HG03066 (cell line): ENCODE measurements around the gene DNAJB12.
"Not testable (repeated sequence)": the region's sequence is repeated elsewhere in the genome, so short reads cannot be mapped to it uniquely, and the experiment has no call there.

ENCODE experiments used
- ATAC-seq: cut with Tn5 transposase; IDR thresholded peaks from one replicate; pipeline ENCODE4 v1.9.1; 2021; ENCODE audit warnings: low read depth; ENCODE audit not compliant: unreplicated experiment

Gene DNAJB12

DNA sequence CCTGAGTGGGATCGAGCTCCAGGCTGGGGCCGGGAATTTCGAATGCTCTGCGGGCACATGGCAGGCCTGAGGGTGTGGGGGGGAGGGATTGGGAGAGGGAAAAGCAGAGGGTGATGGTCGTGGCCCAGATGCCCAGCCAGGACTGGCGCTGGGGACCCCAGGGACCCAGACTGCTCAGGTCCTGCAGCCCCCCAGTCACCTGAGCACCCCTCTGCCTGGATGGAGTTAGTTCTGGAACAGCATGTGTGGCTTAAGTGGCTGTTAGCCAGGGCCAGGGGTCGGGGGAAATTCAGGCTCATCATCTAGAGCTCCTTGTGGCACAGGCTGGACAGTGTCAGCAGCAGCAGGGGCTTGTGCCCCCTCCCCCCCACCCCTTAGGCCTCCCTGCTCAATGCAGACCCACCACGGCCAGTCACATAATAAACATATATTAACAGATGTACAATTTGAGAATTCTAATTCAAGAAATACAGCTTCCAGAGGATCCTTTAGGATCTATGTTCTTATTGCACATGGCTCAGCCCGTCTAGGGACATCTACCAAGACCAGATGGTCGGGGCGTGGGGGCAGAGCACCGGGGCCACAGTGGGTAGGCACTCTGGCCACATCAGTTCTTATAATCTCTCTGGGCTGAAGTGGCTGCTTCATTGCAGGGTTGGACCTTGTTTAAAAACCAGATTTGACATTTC is 22.2 kb downstream of the DNAJB12 start:
- ATAC-seq: no peak

DNA sequence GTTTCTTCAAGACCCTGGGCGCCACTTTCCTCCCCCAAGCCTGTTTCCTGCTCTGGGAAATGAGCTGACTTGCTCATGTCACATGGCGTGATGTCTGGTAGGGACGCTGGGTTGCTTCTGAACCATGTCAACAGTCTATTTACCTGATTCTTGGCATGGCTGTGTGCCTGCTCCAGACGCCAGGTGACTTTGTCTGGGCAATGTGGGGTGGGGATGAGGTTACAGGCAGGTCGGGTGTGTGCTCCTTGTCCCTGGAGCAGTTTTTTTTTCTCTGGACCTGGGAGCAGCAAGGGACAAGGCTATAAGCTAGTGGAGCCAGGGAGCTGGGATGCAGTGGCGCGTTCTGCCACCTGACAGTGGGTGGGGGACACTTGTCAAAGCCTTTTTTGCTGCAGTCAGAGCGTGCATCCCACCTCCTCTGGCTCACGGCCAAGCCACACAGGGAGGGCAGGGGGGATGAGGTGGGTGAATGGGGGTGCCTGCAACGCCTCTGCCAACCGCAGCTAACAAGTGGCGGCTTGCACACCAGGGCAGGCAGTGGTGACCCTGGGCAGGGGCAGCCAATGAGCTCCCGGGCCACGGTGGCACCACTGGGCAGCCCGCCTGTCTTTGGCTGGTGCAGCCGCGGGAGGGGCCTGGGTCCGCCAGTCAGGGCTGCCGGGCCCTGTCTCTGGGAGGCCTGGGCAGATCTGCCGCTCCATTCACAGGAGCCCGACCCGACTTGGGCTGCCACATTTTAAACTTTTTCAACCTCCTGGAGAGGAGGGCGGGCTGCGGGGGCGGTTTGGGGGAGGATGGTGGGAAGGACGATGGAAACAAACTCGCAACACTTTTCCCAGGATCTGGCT is 22.9 kb downstream of the DNAJB12 start:
- ATAC-seq: peak; percentile 34

DNA sequence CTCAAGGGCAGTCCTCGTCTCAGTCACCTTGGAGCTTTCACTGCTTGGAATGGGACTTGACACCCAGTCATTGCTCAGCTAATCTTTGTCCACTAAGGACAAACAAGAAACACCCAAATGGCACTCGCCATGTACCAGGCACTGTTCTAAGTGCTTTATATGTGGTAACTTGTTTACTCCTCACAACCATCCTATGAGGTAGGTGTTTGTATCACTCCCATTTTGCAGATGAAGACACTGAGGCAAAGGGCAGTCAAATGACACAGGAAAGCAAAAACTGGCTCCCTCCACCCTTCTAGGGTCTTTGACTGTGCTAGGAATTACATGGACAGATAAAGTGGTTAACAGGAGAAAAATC is 24.7 kb downstream of the DNAJB12 start:
- ATAC-seq: no peak

DNA sequence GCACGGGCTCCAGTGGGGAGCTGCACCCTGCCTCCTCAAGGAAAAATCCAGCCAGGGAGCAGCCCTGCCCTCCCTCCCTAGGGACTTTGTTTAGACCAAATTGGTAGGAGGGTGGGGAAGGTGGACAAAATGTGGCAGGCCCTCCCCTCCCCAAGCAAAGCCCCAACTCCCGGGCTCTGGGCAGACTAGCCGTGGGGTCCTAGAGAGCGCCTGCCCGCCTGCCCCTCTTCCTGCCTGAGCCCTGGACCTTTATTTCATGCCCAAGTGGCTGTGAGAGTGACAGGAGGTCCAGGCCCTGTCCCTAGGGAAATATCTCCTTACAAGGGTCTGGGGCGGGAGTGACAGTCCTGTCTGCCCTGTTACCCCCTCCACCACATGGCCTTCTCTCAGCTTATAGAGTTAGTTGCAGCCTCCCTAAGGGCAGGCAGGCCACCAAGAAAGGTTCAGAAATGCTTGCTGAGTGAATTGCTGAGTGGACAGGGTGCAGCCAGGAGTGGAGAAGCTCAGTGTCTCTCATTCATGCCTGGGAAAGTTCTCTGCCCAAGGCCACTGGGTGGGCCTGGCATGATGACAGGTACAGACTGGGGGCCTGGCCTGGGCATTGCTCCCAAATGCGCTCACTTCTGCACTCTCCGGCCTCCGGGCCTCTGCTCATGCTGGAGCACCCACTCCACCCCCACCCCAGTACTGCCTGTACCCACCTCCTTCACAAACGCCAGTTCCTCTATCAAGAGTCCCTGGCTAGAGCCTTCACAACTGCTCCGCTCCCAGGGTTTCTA is 25.2 kb downstream of the DNAJB12 start:
- no peak for ATAC-seq

DNA sequence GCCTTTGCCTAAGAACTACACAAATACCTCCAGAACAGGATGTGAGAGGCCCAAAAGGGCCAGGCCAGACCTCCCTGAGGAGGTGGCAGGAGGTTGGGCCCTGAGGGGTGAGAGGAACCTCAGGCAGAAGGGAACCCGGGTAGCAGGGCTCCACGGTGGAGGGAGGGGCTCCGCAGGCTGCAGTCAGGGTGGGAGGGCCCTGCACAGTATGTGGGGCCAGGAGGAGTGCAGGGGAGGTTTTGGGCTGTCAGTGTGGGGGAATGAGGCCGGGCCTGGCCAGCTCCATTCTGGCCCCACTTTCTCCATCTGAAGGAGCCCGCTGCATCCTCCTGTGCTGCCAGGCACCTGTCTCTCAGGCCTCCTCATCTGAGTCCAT is 25.9 kb downstream of the DNAJB12 start:
- ATAC-seq: no peak

DNA sequence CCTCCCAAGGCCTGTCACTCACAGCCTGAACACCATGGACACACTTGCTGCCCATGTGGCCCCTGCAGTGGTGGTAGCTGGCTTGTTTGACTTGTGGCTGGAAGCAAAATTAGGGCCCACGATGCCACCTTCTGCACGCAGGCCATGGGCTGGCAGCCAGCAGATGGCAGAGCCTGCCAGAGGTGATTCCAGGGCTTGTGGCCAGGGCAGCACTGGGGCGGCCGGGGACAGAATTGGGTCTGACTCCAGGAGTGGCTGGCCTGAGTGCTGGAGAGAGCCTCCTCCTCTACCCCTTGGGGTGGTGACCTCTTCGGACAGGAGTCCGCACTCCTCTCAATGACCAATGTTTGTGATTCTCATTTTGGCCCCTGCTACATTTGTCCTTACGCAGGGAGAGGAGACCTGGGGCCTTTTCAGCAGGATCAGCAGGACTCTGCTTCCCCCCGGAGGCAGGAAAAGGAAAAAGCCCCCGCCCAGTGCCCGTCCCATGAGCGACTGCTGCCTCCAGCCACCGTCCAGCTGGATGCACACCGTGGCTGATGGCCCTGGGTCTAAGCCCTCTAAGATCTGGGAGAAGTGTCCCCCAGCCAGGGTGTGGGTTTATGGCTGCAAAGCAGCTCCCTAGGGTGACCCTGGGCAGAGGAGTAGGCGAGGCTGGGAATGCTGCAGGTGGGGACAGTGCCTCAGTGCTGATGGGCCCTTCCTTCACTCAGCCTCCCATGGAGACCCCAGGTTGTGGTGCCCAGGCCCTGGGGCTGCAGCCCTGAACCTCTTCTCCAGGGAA is 26.5 kb downstream of the DNAJB12 start:
- no peak for ATAC-seq

DNA sequence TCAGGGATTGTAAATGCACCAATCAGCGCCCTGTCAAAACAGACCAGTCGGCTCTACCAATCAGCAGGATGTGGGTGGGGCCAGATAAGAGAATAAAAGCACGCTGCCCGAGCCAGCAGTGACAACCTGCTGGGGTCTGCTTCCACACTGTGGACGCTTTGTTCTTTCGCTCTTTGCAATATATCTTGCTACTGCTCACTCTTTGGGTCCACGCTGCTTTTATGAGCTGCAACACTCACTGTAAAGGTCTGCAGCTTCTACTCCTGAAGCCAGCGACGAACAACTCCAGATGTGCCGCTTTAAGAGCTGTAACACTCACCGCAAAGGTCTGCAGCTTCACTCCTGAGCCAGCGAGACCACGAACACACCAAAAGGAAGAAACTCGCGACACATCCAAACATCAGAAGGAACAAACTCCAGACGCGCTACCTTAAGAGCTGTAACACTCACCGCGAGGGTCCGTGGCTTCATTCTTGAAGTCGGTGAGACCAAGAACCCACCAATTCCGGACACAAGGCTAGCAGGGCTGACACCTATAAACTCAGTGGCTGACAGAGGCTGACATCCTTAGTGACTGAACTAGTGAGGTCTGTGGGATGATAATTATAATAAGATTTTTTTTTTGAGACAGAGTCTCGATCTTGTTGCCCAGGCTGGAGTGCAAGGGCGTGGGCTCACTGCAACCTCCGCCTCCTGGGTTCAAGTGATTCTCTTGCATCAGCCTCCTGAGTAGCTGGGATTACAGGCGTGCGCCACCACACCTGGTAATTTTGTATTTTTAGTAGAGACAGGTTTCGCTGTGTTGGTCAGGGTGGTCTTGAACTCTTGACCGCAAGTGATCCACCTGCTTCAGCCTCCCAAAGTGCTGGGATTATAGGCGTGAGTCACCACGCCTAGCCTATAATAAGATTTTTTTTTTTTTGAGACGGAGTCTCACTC is 27.8 kb downstream of the DNAJB12 start:
- ATAC-seq: not testable (repeated sequence)

DNA sequence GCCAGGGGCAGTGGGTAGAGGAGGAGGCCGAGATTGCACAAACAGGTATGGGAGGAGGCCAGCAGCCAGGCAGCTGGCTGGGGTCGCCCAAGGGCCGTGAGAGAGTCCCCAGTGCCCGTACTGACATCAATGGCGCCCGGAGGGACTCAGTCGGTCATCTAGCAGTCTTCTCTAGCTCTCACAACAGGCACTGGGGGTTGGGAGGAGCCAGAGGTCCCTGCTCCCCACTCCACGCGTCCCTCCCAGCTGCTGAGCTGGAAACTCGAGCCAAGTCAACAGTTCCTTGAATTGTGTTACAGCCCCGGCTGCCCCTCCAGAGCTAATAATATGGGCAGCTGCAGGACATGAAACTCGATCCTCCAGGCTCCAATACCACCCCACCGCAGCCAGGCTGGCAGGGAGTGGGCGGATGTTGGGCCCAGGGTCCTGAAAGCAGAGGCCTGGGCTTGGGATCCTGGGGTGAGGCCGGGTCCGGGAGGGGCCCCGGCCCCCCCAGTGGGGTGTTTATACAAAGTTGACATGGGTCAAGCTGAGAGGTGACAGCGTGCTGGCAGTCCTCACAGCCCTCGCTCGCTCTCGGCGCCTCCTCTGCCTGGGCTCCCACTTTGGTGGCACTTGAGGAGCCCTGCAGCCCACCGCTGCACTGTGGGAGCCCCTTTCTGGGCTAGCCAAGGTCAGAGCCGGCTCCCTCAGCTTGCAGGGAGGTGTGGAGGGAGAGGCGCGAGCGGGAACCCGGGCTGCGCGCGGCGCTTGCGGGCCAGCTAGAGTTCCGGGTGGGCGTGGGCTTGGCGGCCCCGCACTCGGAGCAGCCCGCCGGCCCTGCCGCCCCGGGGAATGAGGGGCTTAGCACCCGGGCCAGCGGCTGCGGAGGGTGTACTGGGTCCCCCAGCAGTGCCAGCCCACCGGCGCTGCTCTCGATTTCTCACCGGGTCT is 29.2 kb downstream of the DNAJB12 start:
- not testable (repeated sequence) for ATAC-seq

DNA sequence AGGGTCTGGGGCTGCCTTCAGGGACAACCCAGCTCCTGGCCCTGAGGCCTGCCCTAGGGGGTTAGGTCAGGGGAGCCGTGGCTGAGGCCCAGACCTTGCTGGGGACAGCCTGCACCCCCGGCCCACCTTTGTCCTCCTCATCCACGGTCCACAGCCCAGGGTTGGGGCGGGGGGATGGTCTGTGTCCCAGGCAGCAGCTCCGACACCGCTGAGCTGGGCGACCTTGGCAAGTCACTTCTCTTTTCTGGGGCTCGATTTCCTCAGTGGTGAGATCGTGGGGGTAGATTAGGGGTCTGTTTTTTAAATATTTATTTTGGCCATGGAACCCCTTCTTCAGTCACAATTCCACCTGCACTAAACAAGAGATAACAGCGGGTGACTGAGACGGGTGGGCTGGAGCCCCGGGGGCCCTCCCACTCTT is 30.9 kb downstream of the DNAJB12 start:
- ATAC-seq: no peak

DNA sequence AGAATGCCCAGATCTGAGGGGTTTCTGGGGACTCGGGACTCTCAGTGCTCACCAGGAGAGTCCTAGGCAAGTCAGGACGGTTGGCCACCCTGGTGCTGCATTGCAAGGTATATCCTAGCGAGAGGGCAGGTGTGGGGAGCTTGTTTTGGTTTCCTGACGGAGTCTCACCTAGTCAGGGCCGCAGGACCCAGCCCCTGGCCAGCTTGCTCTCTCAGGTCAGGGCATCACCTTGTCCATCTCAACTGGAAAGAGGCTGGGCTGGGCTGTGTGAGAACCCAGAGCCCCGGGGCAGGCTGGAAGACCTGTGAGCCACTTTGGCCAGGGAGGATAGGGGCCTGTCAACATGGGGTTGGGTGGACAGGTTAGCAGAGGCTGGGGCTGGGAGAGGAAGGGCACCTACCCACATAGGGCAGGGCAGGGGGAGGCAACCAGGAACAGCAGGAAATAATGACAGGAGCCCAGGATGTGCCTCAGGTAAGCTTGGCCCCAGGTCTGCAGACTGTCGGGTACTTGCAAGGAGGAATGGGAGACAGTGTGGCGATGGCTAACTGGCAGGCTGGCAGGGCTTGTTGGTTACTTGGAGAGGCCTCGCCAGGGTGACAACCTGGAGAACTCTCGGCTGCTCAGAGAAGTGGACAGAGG is 31.5 kb downstream of the DNAJB12 start:
- ATAC-seq: no peak

DNA sequence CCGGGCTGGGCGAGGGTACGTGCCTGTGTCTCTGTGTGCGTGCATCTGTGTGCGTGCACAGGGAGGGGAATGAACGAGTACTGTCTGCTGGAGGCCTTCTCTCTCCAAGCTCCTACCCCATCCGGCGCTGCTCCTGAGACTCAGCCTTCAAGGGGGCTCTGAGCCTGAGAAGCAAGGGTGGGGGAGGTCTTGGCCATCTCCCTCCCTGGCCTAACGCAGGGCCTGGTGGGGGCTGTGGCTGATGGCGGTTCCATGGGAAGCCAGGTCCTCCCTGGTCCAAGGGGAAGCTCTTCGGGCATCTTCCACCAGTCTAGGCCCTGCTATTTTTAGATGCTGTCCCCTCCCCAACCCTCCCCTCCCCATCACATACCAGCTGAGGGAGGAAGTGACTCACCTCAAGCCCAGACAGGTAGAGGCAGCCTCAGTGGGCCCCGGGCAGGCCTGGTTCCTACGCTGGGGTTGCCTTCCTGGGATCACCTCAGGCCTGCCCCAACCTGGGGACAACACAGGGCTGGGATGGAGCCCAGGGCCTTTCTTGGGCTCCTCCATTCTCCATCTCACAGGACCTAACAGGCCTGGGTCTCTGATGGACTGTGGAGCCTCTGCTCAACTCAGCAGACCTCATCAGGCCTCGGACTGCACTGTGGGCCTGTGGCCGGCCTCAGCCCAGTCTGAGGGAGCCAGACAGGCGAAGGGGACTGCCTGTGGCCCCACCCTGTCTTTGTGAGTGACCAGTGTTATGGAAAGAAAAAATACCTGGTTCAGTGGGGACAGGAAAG is 32.2 kb downstream of the DNAJB12 start:
- no peak for ATAC-seq

DNA sequence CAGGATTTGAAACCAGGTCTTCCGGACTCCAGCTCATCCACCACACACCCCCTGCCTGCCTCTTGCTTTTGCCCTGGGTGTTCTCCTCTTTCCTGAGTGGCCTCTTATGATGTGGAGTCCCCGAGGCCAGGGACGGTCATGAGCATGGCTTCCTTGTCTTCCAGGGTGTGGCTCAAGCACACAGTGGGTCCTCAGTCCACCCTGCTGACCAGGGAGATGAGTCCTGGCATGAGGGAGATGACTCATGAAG is 32.8 kb downstream of the DNAJB12 start:
- no peak for ATAC-seq

DNA sequence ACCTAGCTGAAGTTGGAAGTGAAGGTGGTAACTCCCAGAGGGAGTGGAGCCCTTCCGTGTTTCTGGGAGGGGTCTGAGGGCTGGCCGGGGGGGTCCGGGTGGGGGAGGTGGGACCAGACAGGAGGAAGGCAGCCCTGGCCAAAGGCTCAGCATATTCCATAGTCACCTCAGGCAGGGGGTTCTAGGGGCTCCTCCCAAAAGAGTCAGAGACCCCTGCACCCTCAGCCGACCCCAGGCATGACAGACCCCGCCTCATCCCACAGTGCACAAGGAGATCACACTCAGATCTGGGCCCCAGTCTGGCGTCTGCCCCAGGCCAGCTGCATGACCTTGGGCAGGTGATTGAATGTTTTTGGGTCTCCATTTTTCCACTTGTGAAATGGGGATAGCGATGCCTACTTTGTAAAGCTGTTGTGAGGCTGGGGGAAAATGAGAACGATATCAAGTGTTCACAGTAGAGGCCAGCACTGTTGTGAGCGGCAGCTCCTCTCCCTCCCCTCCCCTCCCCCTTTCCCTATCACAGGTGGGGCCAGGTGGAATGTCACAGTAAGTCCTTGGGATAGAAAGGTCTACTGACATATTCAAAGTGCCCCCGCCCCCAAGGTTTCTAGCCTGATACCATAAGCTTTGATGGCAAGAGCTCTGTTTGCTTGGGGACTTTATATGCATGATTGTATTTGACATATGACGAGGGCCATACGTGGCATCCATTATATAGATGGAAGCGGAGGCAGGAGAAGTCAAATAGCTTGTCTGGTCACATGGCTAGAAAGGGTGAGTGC is 33.3 kb downstream of the DNAJB12 start:
- no peak for ATAC-seq

DNA sequence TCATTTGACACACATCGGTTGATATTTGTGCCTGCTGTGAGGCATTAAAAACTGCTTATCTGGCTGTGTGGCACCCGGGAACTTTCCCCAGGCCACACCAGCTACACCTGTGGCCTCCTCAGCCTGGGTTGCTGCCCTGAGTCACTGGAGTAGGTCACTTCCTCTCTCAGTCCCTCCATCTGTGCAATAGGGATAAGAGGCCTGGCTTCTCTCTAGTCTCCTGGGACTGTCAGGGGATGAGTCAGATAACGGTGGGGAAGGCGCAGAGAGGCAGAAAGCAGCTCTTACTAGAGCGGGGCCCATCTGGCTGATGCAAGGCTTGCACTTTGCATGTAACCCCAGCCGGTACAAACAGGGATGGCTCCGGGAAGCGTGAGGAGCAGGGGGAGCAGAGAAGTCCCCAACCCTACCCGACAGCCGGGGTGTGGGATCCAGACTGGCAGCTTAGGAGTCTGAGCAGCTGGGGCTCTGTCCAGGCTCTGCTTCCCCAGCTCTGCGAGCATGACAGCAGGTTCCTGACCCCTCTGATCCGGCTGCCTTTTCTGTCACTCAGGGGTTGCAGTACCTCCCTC is 34.0 kb downstream of the DNAJB12 start:
- ATAC-seq: peak; percentile 69

DNA sequence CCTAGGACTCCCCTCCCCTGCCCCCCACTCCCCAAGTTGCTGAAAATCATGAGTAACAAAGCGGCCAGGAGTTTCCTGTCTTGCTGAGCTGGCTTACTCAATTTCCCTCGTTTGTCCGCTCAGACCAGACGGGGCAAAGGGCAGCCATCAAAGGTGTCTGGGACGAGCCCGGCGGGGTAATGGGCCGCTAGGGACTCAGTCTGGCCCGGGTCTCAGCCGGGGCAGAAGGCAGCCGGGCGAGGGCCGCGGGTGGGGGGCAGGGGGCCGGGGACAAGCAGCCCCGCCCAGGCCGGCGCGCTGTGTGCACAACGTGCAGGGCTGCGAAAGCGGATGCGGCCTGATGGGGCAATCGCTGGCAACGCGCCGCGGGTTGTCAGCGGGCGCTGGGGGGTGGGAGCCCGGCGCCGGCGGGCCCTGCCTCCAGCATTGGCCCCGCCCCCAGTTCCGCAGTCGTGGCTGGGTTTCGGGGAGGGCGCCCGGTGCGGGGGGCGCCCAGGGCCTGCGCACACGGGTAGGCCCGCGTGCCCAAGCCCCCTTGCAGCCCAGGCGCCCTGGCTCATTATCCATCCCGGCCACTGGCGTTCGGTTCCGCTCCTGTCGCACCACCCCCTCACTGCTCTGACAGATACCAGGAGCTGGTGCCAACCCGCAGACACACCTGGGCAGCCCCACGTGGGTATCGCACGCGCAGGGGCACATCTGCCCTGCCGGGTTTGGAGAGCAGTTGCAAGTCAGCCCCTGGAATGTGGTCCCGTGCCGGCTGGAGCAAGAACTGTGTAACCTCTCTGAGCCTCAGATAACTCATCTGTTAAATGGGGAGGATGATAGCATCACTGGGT is 35.1 kb downstream of the DNAJB12 start:
- ATAC-seq: peak; percentile 40
